ENCODE data around the gene UGGT2.
"Not testable (repeated sequence)": the region's sequence is repeated elsewhere in the genome, so short reads cannot be mapped to it uniquely, and the experiment has no call there.

DNA sequence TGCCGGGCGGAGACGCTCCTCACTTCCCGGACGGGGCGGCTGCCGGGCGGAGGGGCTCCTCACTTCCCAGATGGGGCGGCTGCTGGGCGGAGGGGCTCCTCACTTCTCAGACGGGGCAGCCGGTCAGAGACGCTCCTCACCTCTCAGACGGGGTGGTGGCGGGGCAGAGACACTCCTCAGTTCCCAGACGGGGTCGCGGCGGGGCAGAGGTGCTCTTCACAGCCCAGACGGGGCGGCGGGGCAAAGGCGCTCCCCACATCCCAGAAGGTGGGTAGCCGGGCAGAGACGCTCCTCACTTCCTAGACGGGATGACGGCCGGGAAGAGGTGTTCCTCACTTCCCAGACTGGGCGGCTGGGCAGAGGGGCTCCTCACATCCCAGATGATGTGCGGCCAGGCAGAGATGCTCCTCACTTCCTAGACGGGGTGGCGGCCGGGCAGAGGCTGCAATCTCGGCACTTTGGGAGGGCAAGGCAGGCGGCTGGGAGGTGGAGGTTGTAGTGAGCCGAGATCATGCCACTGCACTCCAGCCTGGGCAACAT is 124.8 kb downstream of the UGGT2 start:
- not testable (repeated sequence) for TF ChIP-seq POLR2A (IDR thresholded peaks at IDR 0.05; ENCODE audit: low read depth); CTCF (IDR thresholded peaks at IDR 0.05)

Measured in esophagus muscularis mucosa (tissue), 3 donors.